SKM-1 treated with dmso at 0.1 percent for 144 hours (cell line): ENCODE results near the gene S100A7.

Experiments used
- DNase-seq: peaks from one replicate; lab custom pipeline; 2025; ENCODE audit not compliant: unreplicated experiment; lab: John Stamatoyannopoulos, UW

Gene S100A7

DNA sequence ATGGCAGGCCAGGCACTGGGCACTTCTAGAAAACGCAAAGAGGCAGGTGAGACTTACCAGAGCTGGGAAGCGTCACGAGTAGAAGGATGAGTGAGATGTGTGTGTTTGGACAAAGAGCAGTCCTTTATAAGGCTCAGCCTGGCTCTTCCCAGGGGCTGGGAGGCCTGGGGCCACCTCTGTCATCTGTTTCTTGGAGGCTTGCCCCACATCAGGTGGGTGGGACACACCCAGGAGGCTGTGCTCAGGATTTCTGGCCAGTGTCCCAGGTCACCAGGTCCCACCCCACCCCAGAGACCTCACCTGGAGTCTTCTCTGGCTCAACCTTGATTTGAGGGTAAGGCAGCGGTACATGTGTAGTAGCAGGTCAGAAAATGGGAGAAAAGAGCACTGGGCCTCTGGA lies at the start of gene S100A7:
Gene S100A7 (minus strand): TSS at position 101 of the 400 bp plus-strand sequence. CDS start 1,638 bp downstream, outside the sequence.
- DNase-seq, result no peak

DNA sequence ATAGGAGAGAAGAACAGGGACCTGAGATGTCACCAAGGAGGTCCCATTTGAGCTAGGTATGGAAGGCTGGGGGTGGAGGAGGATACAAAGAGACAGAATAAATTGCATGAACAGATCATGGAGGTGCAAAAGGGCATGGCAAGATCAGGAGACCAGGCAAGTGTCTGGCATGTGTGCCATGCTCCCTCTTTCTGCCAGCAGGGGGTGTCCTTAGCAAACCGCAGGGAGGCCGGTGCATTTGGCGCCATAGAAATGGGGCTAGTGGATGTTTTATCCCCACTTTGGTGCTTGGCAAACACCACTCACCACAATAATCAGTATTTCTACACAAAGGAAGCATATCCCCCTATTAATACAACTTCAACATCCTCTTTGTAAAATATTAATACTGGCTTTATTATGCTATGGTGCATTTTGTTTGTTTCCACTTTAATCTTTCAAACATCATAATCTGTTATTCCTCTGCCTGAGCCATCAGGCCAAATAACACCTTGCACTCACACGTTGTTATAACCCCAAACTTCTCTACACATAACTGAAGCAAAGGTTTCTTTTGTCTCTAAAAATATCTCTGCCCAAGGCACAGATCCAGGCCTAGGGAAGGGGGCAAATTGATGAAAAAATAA lies 49.4 kb upstream of the S100A7 start:
- DNase-seq, result peak; percentile 80

DNA sequence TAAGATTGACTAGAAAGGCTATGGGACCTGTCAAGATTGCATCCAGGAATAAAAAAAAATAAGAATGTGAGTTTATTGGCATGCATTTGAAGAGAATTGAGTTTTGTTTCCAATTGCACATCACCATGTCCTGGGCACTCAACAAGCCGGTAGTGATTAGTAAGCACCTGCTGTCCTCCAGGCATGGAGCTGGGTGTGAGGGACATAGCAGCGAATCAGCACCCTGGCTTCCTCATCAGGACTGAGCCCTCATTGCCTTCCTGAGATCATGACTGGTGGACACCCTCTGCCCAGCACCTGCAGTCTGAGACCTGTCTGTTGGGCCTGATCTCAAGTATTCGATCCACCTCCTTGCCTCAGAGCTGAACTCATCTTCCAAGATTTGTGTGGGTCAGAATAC lies 48.6 kb upstream of the S100A7 start:
- DNase-seq, result no peak

DNA sequence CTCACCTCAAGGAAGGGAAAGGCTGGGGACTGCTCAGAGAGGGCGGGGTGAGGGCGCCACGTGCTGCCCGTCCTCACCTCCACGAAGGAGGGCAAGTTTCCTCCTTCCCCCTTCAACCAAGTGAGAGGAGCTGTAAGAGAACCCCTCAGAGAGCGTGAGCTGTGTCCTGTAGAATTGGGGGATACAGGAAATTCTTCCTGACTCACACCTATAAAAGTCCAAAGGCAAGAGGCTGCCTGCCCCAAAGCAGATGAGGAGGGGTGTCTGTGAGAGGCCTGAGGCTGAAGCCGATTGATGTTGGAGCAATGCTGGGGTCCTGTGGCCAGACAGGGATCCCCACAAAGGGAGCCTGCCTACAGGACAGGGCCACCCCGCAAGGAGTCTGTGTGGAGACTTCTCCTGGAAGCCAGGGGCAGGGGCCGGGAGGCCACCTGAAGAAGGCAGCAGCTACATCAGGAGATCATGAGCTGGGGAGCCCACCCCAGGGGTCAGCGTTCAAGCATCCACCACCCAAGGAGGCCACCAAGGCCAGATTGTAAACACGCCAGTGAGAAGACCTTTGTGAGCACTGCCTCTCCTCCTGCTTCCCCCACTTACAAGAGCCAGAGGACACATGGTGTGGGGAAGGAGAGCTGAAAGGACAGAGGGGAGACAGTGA lies 47.6 kb upstream of the S100A7 start:
- DNase-seq, result no peak

DNA sequence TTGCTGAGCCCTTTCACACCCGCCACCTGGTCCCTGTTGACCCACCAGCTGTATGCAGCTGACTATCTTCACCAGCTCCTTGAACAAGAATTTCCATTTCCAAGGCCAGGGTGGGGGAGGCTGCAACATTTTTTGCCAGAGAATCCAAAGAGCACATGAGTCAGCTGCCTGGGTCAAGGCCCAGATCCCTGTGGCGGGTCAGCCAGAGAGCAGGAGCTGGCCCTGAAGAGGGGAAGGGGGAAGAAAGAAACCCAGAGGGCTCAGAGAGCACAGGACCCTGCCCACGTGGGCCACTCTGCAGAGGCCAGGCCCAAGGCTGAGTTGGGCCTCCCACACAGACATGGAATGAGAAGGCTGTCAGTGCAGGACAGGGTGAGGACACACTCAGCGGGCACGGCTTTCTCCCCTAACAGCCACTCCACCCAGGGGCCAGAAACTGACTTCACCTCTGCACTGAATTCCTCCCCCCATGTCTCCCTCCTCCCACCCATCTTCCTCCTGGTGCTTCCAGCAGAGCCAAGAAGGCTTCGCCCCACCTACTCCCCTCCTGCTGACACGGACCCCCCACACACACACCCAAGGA lies 46.5 kb upstream of the S100A7 start:
- DNase-seq, result no peak

DNA sequence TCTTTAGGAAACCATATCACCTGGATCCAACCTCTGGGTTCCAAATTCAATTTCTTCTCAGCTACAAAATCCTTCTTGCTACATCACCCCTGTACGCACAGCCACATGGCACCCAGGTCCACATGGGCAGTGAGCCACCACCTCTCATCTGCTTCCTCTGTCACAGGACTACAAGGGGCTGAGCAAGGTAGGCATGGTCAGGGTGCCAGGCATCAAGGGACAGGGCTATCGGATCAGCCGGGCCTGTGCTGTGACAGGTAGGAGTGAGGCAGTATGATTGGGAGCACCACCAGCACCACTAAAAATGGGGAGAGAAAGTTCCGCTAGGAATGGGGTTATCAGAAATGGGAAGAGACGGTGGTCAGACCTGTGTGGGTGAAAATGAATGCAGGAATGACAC lies 45.9 kb upstream of the S100A7 start:
- no peak for DNase-seq

DNA sequence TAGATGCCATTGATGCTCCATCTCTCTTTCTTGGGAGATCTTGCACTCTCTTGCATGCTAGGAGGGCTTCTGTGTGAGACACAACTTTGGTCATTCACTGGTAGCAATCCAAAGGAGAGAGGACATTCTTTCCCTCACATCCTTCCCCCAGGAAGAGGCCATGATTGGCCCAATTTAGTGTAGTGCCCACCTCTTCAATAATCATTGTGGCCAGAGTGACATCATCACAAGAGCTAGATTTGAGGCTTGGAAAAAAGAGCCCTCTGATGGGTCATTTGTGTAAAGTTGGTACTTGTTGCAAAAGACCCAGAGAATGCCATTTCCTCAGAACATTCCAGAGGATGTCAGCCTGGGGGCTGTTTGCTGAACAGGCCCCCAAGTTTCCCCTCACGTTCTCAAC lies 45.1 kb upstream of the S100A7 start:
- DNase-seq, result no peak

DNA sequence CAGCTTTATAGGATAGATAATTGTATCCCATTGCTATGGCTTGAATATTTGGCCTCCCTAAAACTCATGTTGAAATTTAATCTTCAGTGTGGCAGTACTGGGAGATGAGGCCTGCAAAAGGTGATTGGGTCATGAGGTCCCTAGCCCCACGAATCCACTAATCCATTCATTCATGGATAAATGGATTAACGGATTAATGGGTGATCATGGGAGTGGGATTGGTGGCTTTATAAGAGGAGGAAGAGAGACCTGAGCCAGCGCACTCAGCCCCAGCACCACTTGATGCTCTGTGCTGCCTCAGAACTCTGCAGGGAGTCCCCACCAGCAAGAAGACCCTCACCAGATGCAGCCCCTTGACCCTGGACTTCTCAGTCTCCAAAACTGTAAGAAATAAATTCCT lies 43.3 kb upstream of the S100A7 start:
- DNase-seq, result no peak

DNA sequence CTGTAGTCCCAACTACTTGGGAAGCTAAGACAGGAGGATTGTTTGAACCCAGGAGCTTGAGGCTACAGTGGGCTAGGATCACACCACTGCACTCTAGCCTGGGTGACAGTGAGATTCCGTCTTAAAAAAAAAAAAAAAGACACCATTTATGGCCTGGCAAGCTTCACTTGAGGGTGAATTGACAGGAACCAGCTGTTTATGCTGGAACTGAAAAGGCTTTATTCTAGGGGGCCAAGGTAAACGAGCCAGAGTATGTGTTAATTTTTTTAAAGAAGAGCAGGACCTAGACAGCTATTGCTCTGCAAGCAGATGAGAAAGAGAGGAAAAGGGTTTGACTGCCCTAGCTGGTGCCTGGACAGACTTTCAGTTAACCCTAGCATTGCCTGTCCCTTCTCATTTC lies 38.3 kb upstream of the S100A7 start:
- DNase-seq, result no peak

DNA sequence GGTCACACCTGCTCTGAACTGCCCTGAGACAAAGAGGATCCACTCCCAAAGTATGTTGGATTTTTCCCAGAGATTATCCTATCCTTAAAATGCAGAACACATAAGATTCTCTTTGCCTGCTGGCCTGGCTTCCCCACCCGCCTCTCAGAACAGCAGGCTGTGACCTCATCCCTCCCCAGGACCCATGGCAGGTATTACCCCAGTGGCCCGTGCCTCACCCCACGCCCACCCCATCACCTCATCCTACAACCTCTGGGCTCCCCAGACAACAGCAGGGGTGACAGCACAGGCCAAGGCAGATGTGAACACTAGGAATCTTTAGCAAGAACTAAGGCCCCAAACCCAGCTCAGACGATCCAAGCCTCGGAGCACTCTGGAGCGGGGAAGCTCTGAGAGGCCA lies 35.1 kb upstream of the S100A7 start:
- DNase-seq, result no peak

DNA sequence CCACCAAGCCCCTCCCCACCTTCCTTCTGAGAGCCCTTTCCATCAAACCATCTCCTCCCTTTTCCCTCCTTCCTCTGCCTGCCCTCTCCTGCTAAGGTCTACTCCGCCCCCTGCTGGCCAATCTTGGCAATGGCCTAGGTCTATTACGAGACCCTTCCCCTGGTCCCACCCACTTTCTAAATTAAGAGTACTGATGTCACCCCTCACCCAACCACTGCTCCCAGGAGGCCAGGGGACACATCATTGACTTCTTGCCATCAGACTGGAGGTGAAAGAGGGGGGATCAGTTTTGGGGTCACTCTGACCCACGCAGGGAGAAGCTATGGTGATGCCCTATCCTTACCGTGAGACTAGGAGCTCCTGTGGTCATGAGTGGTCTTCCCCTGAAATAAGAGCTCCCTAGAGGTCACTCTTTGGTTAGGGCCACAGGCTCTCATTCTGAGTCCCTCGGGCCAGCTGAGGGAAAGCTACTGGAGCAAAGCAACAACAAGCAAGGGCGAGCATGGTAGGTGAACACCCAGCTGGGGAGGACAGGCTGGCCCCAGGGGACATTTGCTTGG lies 34.6 kb upstream of the S100A7 start:
- peak; percentile 81 for DNase-seq

DNA sequence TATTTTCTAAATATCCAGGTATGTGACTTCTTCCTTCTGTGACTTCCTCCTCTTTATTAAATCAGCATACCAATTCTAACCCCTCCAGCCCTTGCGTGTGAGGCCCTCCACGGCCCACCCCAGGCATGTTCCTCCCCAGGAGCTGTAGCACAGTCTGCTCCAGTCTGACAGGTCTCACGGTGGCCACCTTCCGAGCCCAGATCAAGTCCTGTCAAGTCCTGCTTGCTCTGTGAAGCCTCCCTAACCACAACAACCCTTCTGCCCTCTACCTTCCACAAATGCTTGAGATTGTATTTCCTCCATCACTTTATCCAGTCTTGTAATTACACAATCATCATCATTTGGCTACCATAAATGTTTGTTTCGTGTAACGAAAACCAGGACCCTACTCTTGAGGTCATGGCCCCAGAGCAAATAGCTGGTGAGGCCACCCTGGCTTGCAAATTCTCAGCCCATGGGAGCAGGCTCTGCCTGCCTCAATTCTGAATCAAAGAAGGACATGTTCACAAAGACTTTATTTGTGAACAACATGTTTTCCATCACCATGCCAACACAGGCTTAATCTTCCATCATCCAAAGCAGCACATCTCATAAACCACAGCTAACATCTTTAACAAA lies 33.0 kb upstream of the S100A7 start:
- no peak for DNase-seq

DNA sequence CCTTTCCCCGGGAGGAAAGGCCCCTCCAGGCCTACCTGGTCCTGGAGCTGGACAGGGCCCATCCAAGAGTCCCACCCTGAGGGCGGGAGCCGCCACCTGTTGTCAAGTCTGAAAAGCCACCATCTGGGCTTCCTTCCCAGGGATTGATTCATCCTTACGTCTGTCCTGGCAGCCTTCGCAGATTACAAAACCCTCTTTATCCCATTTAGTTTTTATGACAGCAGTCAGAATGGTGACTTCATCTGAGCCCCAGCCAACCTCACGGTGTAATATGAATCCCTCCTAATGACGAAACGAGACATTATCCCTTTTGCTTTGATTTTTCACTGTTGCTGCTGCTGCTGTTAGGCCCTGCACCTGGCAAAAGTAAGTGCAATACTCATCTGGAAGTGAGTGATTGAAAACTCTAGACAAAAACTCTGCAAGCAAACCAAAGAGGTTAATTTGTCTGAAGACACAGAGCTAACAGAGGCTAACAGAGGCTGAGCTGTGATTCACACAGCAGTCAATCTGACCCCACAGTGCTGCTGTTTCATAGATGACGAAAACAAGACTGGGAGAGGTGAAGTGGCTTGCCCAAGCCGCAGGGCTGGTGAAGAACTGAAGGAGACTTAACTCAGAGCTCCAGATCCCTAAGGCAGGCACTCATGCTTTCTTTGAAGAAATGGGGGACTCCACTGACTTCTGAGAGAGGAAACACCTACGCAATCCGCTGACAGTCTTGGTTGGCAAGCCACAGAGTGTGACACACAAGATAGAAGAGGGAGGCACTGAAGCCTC lies 30.0 kb upstream of the S100A7 start:
- peak; percentile 91 for DNase-seq

DNA sequence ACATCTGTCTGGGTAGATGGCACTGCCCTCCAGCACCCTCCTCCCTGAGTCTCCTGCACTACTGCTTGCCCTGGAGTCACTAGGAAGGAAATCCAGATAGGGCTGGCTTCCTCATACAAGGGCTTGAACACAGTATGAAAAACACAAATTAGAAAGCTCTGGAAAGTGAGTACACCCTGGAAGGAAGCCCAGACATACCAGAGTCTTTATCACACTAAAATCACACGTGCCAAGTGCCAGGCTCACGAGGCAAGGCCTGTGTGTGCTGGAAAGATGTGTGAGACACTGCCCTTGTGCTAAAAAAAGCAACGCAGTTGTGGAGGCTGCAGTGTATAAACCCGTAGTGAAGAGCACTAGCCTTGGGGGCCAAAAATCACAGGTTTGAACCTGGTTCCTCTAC lies 28.3 kb upstream of the S100A7 start:
- no peak for DNase-seq

DNA sequence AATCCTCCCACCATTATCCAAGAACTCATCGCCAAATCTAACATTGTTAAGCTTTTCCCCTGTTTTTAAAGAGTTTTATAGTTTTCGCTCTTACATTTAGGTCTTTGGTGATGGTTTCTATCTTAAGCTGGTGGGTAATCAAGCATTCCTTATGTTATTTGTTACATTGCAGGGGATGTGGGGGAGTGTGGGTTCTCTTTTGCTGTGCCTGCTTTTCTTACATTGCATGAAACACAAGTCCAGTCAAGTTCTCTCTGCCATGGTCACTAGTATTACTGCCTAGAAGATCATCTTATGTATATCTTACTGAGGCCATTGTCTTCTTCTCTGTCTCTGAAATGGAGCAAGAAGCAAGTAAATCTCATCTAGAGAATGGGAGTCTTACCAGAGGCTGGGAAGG lies 27.3 kb upstream of the S100A7 start:
- no peak for DNase-seq

DNA sequence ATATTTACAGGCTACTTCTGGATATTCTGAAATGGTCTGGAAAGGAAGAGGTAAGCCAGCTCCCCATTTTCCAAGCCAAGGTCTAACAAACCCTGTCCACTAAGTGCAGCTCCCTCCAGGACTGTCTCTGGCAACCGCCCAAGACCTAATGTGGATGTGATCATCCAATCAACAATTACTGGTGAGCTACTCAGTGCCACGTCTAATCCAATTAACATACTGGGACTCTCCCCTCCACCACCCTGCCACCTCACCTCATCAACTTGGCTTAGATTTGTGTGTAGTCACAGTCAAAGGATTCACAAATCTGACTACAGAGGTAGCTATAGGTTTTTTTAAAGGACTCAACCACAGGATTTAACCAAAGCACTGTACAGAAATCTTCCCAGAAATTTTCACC lies 25.4 kb upstream of the S100A7 start:
- DNase-seq, result no peak

DNA sequence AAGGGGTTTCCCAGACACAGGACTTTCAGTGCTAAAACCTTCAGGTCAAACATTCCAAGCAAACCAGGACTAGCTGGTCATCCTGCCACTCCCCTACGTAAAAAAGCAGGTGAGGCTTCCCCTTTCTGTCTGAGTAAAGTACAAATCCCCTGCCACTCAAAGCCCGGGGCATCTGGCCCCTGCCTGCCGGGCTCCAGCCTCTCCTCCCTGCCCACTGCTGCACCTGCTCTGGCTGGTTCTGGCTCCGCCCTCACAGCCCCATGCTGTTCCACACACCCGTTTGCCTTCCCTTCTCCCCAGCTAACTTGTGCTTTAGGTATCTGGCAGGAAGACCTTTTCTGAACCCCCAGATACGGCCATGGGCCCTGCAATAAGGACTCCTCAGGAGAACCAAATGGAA lies 23.3 kb upstream of the S100A7 start:
- DNase-seq, result no peak

DNA sequence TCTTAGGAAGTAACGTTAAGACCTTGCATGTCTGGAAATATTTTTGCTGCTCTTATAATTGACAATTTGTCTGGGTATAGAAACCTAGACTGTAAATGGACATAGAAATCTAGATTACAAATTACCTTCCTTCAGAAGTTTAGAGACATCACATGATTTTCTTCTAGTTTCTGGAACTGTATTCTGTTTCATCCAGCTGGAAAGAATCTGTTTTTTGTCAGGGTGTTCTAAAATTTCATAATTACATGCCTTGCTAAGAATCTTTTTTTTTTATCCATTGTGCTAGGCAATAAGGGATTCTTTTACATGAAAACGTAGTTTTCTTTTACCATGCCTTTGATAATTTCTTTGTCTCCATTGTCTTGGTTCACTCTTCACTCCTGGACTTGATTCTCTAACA lies 20.7 kb upstream of the S100A7 start:
- DNase-seq, result no peak

DNA sequence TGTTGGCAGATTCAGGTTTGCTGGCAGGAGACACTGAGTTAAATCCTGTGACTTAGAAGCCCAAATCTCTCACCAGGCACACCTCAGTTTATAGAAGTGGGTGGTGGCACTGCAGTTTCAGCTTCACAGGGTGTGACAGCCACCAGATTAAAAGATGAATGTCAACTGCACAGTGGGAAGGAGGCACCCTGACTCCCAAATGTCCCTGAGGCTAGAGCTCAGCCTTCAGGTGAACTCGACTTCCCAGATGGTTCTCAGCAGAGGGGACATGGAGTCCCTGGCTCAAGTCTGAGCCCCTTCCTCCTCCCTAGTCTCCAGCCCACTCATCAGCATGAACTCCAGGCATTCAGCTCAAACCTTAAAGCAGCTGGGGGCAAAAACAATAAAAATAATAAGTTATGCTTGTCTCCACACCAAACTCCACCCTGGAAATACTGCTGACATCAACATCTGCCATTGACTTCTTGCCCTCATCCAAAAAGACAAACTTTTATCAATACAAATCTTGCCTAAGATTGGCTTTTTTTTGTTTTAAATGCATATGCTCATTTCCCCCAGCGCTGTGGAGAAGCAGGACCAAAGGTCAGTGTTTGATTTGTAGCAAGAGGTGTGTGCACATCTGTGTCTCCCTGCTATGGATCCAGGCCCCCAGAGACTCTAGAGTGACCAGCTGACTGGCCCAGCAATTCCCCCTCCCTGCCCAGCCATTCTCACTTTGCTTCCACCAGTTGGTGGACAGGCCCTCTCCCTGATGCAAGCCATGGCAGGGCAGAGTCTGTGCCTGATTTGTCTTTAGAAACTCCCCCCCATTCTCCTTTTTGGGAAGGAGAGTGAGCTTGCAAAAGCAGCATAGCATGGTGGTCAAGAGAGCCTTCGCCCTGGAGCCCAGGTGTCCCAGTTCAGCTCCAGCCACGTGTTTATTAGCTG lies 18.5 kb upstream of the S100A7 start:
- DNase-seq, result no peak

DNA sequence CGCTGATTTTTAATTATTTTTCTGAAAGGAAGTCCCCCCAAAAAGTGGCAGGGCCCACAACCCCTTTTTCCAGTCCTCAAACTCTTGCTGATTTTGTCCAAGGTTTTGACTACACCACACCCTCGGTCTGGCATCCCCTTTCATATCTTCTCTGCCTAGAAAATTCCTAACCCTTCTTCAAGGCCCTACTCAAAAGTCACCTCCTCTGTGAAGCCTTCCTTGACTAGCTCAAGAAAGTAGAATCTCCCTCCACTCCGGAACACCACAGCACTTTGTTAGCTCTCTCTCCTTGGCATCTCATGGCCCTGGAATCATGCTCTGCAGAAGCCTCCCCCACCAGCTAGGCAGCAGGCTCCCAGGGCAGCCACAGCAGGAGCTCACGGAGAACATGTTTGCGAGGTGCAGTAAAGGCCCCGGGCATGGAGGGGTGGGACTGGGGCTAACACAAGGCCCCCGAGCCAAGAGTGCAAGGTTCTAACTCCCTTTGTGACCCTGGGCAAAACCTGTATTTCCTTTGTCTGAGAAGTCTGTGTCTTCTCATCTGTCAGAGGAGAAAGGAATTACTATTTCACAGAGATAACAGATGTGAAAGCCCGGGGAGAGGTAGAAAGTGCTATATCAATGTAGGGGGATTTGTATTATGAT lies 17.7 kb upstream of the S100A7 start:
- DNase-seq, result no peak
